ENCODE data around the gene ZIM2.

GRCh38 chr19:56823417-56823816, 17.1 kb downstream of the ZIM2 start:
- no peak for TF ChIP-seq ZNF777 (tag by site-specific recombination; IDR thresholded peaks at IDR 0.05; ENCODE audit: borderline replicate concordance)
- no peak for TF ChIP-seq CTCF (tag by site-specific recombination; IDR thresholded peaks at IDR 0.05)
- no peak for TF ChIP-seq ZNF280C (tag by site-specific recombination; IDR thresholded peaks at IDR 0.05)
- no peak for TF ChIP-seq ZSCAN18 (tag by site-specific recombination; IDR thresholded peaks at IDR 0.05)
- no peak for TF ChIP-seq TCF7L2 (IDR thresholded peaks at IDR 0.05; ENCODE audit: borderline replicate concordance, low read depth, low read length)
- no peak for TF ChIP-seq ZXDB (tag by site-specific recombination; IDR thresholded peaks at IDR 0.05)
- TF ChIP-seq BCL11A (tag by site-specific recombination; IDR thresholded peaks at IDR 0.05; ENCODE audit: low read depth), result no peak
- no peak for TF ChIP-seq ZBTB1 (tag by site-specific recombination; IDR thresholded peaks at IDR 0.05)
- TF ChIP-seq ZNF514 (tag by site-specific recombination; IDR thresholded peaks at IDR 0.05), result no peak
- TF ChIP-seq GFI1B (tag by site-specific recombination; IDR thresholded peaks at IDR 0.05), result no peak
- TF ChIP-seq ZBTB21 (tag by site-specific recombination; IDR thresholded peaks at IDR 0.05), result no peak
- TF ChIP-seq SALL2 (tag by site-specific recombination; IDR thresholded peaks at IDR 0.05; ENCODE audit: borderline replicate concordance), result no peak
- no peak for TF ChIP-seq ZNF112 (tag by site-specific recombination; IDR thresholded peaks at IDR 0.05)
- no peak for TF ChIP-seq ELK4 (IDR thresholded peaks at IDR 0.05; ENCODE audit: borderline replicate concordance, low read depth, low read length)
